22Rv1 (cell line): ENCODE data around the gene FAM3D.

Experiments
- CTCF ChIP-seq: fragments of 450-650 bp; IDR thresholded peaks from 2 replicates; pipeline ENCODE4 v1.5.1; 2017; ENCODE audit warnings: mild to moderate bottlenecking
- ZFX ChIP-seq: fragments of 450-650 bp; IDR thresholded peaks from 2 replicates; pipeline ENCODE4 v1.6.1; 2017; ENCODE audit warnings: antibody characterized with exemption, borderline replicate concordance

GRCh38 chr3:58623961-58624360 lies 42.6 kb downstream of the FAM3D start:
- TF ChIP-seq CTCF (no peak), ZFX (no peak)
